Putamen (tissue), 1 donor: Measurements from ENCODE around the gene TRIM7.
"Not testable (repeated sequence)": the region's sequence is repeated elsewhere in the genome, so short reads cannot be mapped to it uniquely, and the experiment has no call there.

Experiments
- DNase-seq: peaks from one replicate; pipeline ENCODE4 v3.0.0-alpha.2; 2016; ENCODE audit warnings: low spot score

Gene TRIM7

GRCh38 chr5:181151146-181151545 lies 53.9 kb downstream of the TRIM7 start:
- DNase-seq = no peak

- no peak for DNase-seq
Measured at GRCh38 chr5:181149806-181150733, 54.9 kb downstream of the TRIM7 start.

GRCh38 chr5:181149355-181149754 lies 55.6 kb downstream of the TRIM7 start:
- no peak for DNase-seq

- DNase-seq = not testable (repeated sequence)
Measured at GRCh38 chr5:181146927-181147636, 57.9 kb downstream of the TRIM7 start, which contains the start of gene OR2V2. Gene OR2V2, plus strand, starts transcription at chr5:181147586. Its CDS starts 7,357 bp downstream, at chr5:181154943.

GRCh38 chr5:181145133-181145532 lies 59.9 kb downstream of the TRIM7 start:
- DNase-seq = no peak
